HG03520 (cell line): ENCODE data around the gene WASF2.
"Not testable (repeated sequence)": the region's sequence is repeated elsewhere in the genome, so short reads cannot be mapped to it uniquely, and the experiment has no call there.

Source experiments
- ATAC-seq: cut with Tn5 transposase; IDR thresholded peaks from one replicate; pipeline ENCODE4 v1.9.1; 2021; ENCODE audit warnings: mild to moderate bottlenecking, moderate library complexity; ENCODE audit not compliant: unreplicated experiment

Gene WASF2

DNA sequence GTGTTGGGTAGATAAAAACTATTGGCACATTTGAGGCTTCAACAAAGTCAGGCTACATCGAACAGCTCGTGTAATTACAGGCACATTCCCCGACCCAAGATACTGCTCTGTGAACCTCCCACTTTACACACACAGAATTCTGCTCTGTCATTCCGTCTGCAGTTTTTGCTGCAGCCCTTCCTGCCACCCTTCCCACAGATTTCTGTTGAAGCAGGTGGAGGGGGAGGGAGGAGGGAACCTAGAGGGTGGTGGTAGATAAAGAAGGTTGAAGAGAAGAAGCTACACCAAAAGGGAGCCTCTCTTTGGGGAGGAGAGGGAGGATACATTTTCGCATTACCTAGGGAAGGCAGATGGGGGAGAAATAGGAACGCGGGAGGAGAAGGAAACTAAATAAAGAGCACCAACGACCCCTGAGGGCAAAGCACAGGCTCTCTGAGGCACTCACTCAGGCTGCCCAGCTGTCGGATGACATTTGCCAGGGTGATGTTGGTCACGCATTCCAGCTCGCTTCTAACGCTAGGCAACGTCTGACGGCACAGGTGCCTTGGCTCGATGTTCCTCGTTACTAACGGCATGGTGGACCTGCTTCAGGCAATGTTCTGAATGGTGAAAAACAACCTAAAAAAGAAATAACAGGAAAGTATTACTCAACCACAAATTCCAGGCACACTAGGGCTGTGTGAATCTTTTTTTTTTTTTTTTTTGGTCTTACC is 61.5 kb downstream of the WASF2 start:
- ATAC-seq, result no peak

DNA sequence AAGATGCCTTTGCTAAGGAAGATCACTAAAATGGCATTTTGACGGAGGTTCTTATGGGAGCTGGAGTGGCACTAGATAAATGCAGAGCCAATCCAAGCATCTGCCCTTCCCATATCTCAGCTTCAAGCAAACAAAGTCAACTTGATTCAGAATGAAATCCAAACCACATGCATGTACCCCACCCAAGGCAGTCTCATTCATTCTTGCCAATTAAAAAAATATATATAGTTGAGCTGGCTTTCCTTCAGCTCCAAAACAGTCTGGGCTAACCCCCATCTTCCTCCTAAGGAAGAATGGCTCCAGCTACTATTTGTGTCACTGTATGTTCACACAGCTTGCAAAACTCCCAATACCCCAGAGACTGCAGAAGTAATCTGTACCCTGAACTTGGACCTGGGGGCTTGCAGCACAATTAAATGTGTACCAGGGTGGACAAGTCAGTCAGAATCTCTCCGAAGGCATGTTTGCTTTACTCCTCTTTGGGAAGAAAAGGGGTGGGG is 62.1 kb downstream of the WASF2 start:
- ATAC-seq, result no peak

DNA sequence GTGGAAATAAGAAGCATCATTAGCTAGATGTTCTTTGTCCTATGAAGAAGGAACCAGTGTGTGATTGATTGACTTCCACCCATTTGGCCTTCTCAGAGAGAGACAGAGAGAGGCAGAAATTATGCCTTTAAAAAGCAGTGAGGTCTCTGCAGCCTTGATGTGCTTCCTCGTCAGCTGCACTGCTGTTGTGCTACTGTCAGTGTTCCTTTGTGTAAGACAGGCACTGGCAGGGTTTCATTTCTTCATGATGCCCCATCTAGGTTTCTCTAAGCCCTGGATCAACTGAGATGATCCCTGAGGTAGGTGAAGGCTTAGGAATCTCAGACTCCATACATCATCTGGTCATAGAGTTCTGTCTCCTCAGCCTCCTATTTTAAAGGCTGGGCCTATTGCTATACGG is 62.6 kb downstream of the WASF2 start:
- no peak for ATAC-seq

DNA sequence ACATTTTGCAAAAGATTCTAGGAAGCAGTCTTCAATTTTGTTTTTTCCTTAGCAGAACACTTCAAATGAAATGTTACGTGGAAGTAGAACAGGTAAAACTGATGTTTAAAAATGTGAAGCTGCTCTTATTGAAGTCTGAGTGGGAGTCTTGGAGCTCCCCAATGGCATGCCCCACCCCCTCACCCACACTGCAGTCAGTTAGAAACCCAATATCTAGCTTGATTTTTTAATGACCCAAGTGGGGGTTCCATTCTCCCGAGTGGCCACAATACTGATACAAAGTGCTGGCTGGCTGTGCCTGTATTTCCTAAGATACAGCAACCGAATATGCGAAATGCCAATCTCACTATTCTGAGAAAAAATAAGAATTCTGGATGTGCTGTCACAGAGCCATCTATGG is 66.3 kb downstream of the WASF2 start:
- ATAC-seq, result no peak

DNA sequence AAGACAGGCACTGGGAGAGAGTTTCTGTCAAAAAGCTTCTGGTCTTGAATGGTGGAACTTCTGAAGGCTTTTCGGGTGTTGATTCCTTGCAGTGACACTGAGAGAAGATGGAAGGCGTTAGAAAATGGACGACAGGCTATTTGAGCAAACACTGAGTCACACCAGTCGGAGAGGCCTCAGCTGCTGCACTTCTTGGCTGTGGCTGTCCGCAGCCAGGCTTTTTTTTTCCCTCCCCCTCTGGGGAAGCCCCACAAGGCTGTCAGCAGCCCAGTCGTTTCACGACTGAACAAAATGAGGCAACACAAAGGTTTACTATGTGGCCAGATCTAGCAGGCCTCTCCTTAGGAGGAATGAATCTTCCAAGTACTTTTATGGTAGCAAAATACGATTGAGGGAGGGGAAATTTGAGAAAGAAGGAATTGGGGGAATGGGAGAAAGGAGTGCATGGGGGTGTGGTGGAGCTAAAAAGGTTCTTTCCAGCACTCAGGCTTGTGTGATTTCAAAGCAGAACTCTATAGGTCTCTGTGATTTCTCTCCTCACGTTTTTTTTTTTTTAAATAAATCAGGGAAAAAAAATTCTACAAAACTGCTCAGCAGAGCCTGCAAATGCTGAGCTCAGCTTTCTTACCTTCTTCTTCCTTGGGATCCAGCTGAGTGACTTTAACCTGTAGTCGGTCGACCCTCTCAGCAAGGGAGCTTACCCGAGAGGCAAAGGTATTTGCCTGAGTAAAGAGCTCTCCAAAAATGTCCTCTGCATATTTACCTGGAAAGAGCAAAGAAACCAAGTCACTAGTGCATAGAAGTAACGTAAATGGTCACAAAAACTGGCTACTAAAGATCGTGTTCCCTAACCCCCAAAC is 71.4 kb downstream of the WASF2 start:
- ATAC-seq, result peak; percentile 55

DNA sequence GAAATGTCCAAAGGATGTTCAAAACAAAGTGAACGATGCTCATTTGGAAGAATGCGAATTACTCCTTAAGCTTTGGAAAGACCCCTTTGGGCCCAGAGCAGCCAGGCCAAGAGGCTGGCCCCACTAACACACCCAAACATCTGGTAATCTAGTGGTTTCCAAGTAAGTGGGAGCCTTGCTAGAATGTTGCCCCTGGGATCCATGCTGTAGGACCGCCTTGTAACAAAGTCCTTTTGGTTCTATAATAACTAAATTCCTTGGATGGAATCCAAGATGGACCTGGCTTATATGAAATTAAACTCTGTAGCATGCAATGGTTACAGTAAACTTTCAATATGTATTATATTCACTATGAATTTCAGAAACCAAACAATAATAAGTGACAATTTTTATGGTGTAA is 72.3 kb downstream of the WASF2 start:
- ATAC-seq, result no peak

DNA sequence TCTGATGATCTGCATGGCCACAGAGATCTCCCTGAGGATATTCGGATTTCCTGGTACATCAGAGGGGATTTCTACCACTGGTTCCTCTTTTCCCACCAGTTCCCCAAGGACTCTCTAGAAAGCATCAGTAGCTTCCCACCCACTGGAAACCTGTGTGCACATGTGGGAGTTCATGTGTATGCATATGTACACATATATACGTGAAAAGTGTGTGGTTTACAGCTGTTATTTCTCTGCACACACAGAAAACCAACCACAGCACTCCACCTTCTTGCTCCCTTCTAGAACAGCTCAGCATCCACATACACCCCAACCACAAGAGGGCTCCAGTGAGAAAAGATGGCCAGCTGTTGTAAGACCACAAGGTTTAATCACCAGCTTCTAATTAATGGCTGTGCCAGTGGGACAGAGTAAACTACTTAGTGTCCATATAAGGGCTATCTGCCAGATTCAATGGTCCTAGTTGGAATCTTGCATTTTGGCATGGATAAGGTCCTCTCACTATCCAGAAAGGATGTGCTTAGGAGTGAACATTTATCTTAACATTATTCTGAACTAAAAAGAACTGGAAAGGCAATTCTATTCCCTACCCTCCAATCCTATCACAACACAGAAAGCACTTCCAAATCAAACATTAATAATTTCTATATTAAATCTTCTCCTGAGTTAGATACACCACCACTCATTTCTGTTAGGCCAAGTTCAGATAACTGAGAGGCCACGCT is 73.4 kb downstream of the WASF2 start:
- no peak for ATAC-seq

DNA sequence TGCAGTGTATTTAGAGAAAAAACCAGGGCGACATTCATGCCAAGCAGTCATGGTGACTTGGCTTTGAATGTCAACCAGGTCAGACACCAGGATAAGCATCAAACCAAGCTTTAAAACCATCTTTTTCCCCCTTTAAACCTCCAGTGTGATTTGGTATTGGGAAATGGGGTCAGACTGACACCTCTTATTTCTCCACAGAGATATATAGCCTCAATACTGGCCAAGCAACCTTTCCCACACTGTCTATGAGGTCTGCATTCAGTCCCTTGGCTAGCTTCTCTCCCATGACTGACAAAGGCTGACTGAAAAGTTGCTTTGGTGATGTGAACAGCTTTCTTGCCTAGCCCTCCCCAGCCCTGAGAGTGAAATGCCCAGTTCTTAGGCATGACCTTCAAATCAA is 75.9 kb downstream of the WASF2 start:
- no peak for ATAC-seq

DNA sequence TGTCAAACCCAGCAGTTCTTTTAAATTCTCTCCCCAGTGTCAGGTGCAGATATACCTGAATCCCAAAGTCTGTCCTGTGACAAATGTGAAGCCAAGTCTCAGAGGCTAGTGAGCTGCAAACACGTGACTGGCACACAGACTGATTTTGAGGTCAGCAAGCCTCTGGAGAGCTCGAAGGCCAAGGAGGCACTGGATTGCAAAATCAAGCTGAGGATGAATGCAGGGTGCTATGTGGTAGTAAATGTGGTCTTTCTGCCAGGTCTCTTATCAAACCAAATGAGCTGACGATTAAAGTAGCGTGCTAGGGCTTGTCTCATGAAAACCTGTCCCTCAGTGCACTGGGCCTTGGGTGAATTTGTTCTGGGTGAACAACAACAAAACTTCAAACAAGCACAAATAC is 77.0 kb downstream of the WASF2 start:
- no peak for ATAC-seq

DNA sequence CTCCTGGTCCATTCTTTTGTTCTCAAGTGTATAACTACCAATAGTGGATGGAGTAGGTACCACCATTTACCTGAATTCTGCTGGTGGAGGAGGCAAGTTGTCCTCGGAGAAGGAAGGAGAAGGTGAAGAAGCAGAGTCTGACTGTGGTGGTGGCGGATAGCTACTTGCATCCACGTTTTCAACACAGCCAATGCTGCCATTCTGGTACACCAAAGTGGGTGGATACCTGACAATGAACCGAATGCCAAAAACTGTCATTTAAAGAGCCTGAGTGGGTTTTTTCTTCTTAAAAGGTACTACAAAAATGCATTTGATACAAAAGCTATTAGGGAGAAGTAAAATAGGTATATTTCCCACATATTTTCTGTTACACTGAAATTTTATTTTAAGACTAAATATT is 77.5 kb downstream of the WASF2 start:
- ATAC-seq, result no peak

DNA sequence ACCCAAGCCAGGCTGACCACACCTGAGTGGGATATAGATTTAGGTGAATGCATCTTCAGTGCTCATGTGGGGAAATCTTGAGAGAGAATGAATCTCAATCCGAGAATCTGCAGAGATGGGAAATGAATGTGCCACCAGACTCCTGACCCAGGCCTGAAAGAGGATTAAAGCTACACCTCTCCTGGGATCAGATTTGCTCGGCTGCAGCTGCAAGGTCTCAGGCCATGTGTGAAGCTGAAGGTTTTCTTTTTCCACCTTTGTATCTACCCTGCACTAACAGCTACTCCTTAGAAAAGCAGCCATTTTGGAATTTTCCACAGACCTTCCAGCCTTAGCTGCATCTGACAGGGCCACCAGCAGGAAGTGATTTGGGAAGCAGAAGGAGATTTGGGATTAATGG is 79.3 kb downstream of the WASF2 start:
- no peak for ATAC-seq

DNA sequence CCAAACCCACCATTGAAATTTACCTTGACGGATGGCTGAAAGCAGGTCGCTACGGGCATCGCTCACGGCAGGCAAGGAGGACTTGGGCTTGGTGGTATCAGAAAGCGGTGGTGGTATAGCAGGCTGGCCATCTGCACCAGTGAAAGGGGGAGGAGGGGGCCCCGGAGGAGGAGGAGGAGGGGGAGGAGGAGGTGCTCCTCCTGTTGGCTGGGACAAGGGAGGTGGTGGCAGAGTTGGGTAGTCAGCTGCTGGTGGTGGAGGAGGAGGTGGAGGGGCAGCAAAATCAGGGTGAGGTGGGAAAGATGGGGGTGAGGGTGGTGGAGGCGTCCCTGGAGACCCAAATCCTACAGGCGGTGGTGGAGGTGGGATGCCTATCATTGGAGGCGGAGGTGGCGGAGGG is 80.3 kb downstream of the WASF2 start:
- no peak for ATAC-seq

DNA sequence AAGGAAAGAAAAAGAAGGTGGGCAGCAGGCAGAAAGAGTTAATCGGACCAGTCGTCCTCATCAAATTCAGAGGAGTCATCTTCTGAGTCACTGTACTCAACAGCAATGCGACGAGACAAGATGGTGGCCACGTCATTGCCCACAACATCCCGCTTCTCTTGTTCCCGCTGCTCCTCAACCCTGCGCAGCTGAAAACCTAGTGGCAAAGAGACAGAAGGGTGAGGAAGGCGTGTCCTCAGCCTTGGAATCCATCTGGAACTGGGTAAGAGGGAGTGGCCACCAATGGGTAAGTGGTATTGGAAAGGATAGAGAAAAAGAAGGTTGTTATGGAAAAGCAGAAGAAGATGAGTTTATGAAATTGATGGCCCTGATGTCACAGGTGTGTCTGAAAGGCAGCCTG is 81.8 kb downstream of the WASF2 start:
- no peak for ATAC-seq

DNA sequence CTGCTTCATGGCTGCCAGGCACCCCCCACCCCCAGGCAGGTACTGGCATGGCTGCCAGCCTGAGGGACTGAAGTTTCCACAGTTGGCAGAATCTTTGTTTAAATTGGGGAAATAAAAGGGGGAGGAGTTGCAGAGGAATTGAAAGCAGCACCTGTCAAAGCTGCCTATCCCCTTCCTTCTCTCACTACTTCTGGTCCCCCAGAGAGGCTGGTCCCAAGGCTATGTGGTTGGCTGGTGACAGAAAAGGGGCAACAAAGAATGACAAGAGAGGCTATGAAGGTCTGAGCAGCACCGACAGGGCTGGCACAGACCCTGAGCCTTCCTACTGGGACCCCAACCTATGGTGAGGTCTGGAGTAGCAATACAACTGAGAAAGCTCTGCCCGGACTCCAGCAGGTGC is 83.2 kb downstream of the WASF2 start:
- ATAC-seq, result not testable (repeated sequence)

DNA sequence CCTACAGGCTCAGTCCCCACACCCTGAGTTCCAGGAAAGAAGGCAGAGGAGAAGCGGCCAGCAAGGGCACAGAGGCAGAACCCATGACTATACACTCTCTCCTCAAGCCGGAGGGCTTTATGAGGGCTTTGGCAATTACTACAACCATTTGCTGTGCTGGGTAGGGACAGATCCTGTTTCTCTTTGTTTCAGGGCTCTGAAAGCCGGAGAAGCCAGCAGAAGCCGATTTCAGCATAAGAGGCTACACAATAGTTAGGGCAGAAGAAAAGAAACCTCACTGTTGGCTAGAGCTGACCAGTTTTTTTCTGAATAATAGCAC is 83.6 kb downstream of the WASF2 start:
- no peak for ATAC-seq

DNA sequence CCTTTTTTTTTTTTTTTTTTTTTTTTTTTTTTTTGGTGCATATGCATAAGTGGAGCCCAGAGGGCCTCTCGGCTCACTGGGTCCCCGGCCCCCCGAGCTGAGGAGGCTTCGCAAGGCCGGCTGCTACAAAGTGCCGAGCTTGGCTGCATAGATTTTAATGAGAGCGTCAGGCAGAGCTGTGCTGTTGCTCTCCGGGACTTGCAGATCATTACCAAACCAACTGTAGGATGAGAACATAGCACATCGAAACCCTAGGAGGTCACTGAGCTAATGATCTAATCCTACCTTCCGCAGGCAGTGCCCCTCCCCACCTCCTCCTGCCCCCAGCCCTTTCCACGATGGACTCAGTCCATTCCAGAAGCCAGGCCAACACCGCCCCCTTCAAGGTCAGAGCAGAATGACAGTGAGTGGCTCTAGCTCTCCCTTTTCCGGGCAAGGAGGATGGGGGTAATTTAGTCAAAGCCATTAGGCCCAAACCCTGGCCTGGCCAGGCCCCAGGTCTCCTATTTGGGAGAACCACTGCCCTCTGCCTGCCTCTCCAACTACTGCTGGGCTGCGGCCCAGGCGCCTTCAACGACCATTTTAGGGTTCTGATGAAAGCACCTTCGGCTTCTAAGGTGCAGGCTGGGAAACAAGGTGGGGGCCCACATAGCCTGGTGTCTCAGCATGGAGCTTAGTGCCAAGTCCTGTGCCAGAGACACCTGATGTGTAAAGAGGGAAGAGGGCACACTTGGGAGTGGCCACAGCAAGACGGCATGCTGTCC is 84.2 kb downstream of the WASF2 start:
- not testable (repeated sequence) for ATAC-seq

DNA sequence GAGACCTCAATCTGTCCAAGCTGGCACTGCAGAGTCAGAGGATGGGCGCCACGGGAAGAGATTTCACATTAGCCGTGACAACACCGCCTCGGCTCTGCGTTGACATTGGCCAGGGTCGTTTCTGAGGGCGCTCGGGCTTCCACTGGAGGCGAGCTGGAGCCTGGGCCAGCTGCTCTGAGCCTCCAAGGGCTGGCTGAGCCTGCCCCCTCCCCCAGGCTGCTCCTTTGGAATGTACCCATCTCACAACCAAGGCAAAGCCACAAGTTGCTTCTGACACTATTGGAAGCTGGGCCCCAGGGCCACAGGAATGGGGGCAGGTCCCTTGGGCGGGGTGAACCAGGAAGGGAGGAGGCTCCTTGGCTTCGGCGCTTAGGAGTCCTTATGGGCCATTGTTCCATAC is 84.9 kb downstream of the WASF2 start:
- ATAC-seq, result no peak

DNA sequence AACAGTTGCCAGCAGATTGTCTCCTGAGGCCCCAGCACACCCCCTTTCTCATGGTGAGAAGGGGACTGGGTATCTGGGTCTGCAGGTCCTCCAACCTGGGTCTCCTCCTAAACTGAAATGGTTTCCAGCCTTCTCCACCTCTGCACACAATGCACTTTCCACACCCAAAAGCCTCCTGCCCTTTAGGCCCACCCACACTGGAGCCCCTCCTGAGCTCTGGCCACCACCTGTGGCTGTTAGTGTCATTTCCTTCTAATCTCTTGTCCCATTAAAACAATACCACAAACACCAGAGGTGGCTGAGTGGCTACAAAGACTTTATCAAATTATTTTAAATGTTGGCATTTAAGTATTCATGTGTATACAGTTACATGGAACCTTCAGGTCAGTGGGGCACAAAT is 86.0 kb downstream of the WASF2 start:
- ATAC-seq, result no peak

DNA sequence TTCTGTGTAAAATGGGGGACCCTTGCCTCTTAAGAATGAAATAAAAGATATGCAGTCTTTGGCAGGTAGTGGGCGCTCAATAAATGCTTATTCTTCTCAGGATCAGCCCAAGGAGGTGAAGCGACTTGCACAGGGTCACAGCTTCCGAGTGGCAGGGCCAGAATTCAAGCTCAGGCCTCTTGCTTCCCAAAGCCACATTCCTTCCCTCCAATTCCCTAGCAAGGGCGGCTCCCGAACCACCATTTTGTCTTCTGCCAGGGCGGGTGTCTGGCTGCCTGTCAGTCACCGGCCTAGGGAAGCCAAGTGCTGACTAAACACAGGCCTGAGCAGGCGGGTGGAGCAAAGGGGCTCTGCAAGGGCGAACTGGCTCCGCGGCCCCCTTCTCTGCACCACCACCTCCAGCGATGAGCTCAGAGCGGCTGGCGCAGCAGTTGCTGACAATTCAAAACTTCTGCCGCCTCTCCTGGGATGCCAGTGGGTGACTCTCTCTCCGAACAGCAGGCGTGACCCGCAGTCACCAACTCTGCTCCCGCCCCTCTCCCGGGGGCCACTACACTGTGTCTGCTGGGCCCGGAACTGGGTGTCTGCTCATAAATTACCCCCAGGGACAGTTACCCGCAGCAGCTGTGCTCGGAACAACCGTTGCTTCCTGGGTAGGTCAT is 86.8 kb downstream of the WASF2 start:
- no peak for ATAC-seq

DNA sequence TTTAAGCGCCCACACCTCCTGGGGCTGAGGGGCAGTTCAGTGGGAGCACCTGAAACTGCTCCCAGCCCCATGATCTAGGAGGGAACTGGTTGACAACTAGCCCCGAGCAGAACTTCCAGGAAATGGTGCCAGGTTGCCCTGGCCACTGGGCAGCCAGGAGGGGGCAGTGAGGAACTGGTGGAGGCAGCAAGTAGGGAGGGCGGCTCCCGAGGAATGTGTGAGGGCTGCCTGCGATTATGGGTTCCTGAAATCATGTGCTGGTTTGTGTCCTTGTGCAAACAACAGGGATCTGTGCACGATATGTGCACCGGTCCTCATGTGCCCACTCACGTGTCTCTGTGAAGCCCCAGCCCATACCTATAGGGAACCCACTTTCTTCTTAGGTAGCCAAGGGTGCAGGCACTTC is 87.6 kb downstream of the WASF2 start:
- no peak for ATAC-seq

DNA sequence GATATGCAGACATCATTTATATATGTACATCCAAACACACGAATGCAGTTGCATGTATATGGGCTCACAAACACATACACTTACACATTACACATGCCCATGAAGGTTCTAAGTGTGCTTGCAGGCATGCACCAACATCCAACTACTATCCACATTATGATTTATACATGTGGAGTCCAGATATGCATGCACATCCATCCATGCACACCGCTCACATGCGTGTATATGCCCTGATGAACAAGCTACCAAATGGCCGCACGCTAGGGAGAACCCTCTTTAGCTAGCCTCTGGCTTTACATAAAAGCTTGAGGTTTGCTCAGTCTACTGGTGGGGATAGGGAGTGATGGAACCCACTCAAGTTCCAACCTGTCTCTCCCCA is 89.0 kb downstream of the WASF2 start:
- ATAC-seq, result no peak
